ENCODE data around the gene LRRC4C.

The LRRC4C gene

DNA sequence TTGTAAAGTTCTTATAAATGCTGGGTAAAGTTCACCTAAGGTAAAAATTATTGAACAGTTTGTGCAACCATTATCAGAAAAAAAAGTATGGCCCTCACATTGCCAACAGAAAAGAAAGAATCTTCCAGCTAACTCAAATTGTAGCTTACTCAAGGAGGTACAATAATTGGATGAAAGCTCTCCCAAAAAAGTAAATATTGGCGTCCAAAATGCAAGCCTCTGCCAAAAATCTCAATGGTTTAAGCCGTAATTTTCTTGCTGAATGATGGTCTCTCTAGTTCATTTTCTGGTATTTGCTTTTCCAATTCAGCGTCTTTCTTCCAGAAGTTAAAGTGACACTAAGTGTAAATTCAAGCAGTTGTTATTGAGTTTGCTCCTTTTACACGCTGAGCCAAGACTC is 727.3 kb downstream of the LRRC4C start:
- Histone ChIP-seq H3K9ac (ENCODE audit: low read depth, low read length) (no peak overlapping the region), H3K27me3 (ENCODE audit: control insufficient read depth, insufficient read depth, low read length) (no peaks in the 10 kb centered on the region), H3K4me3 (ENCODE audit: low read length) (no peak overlapping the region), H3K4me2 (ENCODE audit: low read length) (no peak overlapping the region), H3K4me1 (ENCODE audit: control insufficient read depth, insufficient read depth, low read length) (no peaks in the 10 kb centered on the region), H3K9me3 (replicated peaks; ENCODE audit: low read length) (no peaks in the 10 kb centered on the region), H3K36me3 (ENCODE audit: insufficient read depth, low read length) (no peaks in the 10 kb centered on the region)

DNA sequence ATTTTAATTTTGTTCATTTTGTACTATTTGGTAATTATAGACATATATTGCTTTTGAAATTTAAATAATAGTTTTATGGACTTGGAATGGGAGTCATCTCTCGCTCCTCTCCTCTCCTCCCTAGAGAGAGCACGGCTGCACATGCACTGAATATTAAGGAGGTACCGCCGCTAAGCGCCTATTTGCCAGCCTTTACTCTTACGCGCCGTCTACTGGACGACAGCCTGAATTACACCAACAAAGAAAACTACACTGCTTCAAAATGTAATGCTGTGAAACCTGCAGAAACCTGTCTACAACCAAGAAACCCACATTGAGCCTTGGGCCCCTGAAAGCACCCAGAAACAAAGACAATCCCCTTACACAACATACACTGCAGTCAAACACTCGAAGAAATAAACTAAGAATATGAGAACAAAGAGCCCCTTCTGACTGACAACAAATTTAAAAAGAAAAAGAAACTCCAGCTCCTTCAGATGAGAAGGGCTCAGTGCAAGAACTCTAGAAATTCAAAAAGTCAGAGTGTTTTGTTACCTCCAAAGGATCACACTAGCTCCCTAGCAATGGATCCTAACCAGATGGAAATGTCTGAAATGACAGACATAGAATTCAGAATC is 737.2 kb downstream of the LRRC4C start:
- Histone ChIP-seq H3K9me3 (replicated peaks; ENCODE audit: low read length) (peaks cover 17% of the 10 kb centered on the region), H3K27me3 (ENCODE audit: control insufficient read depth, insufficient read depth, low read length) (no peaks in the 10 kb centered on the region), H3K4me2 (ENCODE audit: low read length) (no peak overlapping the region), H3K4me1 (ENCODE audit: control insufficient read depth, insufficient read depth, low read length) (no peaks in the 10 kb centered on the region), H3K36me3 (ENCODE audit: insufficient read depth, low read length) (no peaks in the 10 kb centered on the region), H3K9ac (ENCODE audit: low read depth, low read length) (no peak overlapping the region), H3K4me3 (ENCODE audit: low read length) (no peak overlapping the region)

GRCh38 chr11:40716344-40717130 is 742.9 kb downstream of the LRRC4C start:
- Histone ChIP-seq H3K4me3 (ENCODE audit: low read length) (no peak overlapping the region), H3K36me3 (ENCODE audit: insufficient read depth, low read length) (no peaks in the 10 kb centered on the region), H3K9me3 (replicated peaks; ENCODE audit: low read length) (peaks cover 15% of the 10 kb centered on the region), H3K9ac (ENCODE audit: low read depth, low read length) (no peak overlapping the region), H3K4me1 (ENCODE audit: control insufficient read depth, insufficient read depth, low read length) (no peaks in the 10 kb centered on the region), H3K4me2 (ENCODE audit: low read length) (no peak overlapping the region), H3K27me3 (ENCODE audit: control insufficient read depth, insufficient read depth, low read length) (no peaks in the 10 kb centered on the region)

DNA sequence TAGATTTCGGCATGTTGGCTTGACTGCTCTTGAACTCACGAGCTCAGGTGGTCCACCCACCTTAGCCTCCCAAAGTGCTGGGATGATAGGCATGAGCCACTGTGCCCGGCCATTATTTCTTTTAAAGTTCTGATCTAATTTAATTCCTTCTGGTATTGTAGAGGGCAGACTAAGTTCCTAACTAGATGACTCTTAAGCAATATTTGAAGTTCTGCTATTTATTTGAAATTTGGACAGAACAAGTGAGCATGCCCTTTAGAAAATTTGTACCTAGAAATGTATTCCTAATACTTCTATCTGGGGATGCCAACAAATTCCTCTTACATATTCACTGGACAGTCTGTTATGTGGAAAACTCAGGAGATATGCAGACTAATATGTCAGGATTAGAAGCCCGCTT is 746.4 kb downstream of the LRRC4C start:
- H3K4me3 ChIP-seq (ENCODE audit: low read length) = no peak overlapping the region
- H3K9me3 ChIP-seq (replicated peaks; ENCODE audit: low read length) = peaks cover 9% of the 10 kb centered on the region
- no peaks in the 10 kb centered on the region for H3K36me3 ChIP-seq (ENCODE audit: insufficient read depth, low read length)
- no peak overlapping the region for H3K9ac ChIP-seq (ENCODE audit: low read depth, low read length)
- no peaks in the 10 kb centered on the region for H3K4me1 ChIP-seq (ENCODE audit: control insufficient read depth, insufficient read depth, low read length)
- no peaks in the 10 kb centered on the region for H3K27me3 ChIP-seq (ENCODE audit: control insufficient read depth, insufficient read depth, low read length)
- H3K4me2 ChIP-seq (ENCODE audit: low read length) = no peak overlapping the region

GRCh38 chr11:40701027-40701426 is 758.4 kb downstream of the LRRC4C start:
- Histone ChIP-seq H3K4me2 (ENCODE audit: low read length) (no peak overlapping the region), H3K27me3 (ENCODE audit: control insufficient read depth, insufficient read depth, low read length) (no peaks in the 10 kb centered on the region), H3K36me3 (ENCODE audit: insufficient read depth, low read length) (no peaks in the 10 kb centered on the region), H3K9me3 (replicated peaks; ENCODE audit: low read length) (peaks cover 3% of the 10 kb centered on the region), H3K9ac (ENCODE audit: low read depth, low read length) (no peak overlapping the region), H3K4me1 (ENCODE audit: control insufficient read depth, insufficient read depth, low read length) (no peaks in the 10 kb centered on the region), H3K4me3 (ENCODE audit: low read length) (no peak overlapping the region)

- Histone ChIP-seq H3K9ac (ENCODE audit: low read depth, low read length) (no peak overlapping the region), H3K9me3 (replicated peaks; ENCODE audit: low read length) (peaks cover 3% of the 10 kb centered on the region), H3K36me3 (ENCODE audit: insufficient read depth, low read length) (no peaks in the 10 kb centered on the region), H3K27me3 (ENCODE audit: control insufficient read depth, insufficient read depth, low read length) (no peaks in the 10 kb centered on the region), H3K4me2 (ENCODE audit: low read length) (no peak overlapping the region), H3K4me3 (ENCODE audit: low read length) (no peak overlapping the region), H3K4me1 (ENCODE audit: control insufficient read depth, insufficient read depth, low read length) (no peaks in the 10 kb centered on the region)
These were observed 769.6 kb downstream of the LRRC4C start for GRCh38 chr11:40689823-40690222.

DNA sequence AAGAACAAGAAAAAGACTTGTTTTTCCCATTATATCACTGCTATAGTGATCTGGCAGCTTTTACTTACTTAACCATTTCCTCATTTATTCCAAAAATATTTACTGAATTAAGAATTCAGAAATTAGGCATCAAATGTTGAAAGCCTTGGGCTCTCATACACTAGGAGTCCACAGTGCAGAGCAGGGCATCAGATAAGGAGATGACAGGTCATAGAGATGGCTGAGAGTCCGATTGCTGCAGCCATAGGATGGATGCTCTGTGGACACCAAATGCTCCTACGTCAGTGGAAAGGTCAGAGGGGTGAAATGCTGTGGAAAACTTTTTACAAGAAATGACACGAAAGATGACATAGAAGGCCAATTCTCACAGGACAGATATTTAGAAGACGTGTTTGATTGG is 771.1 kb downstream of the LRRC4C start:
- Histone ChIP-seq H3K9me3 (replicated peaks; ENCODE audit: low read length) (peaks cover 3% of the 10 kb centered on the region), H3K27me3 (ENCODE audit: control insufficient read depth, insufficient read depth, low read length) (no peaks in the 10 kb centered on the region), H3K9ac (ENCODE audit: low read depth, low read length) (no peak overlapping the region), H3K4me1 (ENCODE audit: control insufficient read depth, insufficient read depth, low read length) (no peaks in the 10 kb centered on the region), H3K4me2 (ENCODE audit: low read length) (no peak overlapping the region), H3K36me3 (ENCODE audit: insufficient read depth, low read length) (no peaks in the 10 kb centered on the region), H3K4me3 (ENCODE audit: low read length) (no peak overlapping the region)

GRCh38 chr11:40686765-40687164 is 772.7 kb downstream of the LRRC4C start:
- Histone ChIP-seq H3K4me1 (ENCODE audit: control insufficient read depth, insufficient read depth, low read length) (no peaks in the 10 kb centered on the region), H3K4me2 (ENCODE audit: low read length) (no peak overlapping the region), H3K9ac (ENCODE audit: low read depth, low read length) (no peak overlapping the region), H3K9me3 (replicated peaks; ENCODE audit: low read length) (peaks cover 3% of the 10 kb centered on the region), H3K27me3 (ENCODE audit: control insufficient read depth, insufficient read depth, low read length) (no peaks in the 10 kb centered on the region), H3K4me3 (ENCODE audit: low read length) (no peak overlapping the region), H3K36me3 (ENCODE audit: insufficient read depth, low read length) (no peaks in the 10 kb centered on the region)

DNA sequence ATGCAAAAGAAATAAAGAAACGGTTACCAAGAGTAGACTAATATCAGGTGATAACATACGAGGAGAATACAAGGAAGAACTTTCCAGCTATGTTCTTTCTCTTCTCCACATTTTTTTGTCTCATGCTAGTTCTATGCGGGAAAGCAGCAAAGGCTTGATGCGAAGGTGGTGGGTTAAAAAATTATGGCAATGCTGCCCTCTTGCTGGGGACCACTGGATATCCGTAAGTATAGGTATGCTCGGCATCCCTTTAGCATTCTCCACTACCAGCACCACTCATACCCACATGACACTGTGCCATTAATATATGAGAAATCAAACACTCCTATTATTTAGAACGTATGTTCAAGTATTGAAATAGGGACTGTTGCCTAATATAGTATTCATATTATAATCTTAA is 776.4 kb downstream of the LRRC4C start:
- Histone ChIP-seq H3K4me1 (ENCODE audit: control insufficient read depth, insufficient read depth, low read length) (no peaks in the 10 kb centered on the region), H3K9me3 (replicated peaks; ENCODE audit: low read length) (peaks cover 3% of the 10 kb centered on the region), H3K9ac (ENCODE audit: low read depth, low read length) (no peak overlapping the region), H3K36me3 (ENCODE audit: insufficient read depth, low read length) (no peaks in the 10 kb centered on the region), H3K4me2 (ENCODE audit: low read length) (no peak overlapping the region), H3K4me3 (ENCODE audit: low read length) (no peak overlapping the region), H3K27me3 (ENCODE audit: control insufficient read depth, insufficient read depth, low read length) (no peaks in the 10 kb centered on the region)

DNA sequence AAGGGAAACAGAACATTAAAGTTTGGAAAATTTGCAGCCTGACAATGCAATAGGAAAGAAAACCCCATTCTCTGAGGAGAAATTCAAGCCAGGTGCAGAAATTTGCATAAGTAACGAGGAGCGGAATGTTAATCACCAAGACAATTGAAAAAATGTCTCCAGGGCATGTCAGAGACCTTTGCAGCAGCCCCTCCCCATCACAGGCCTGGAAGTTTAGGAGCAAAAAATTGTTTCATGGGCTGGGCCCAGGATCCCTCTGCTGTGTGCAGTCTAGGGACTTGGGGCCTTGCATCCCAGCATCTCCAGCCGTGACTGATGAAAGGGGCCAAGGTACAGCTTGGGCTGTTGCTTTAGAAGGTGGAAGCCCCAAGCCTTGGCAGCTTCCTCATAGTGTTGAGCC is 780.2 kb downstream of the LRRC4C start:
- Histone ChIP-seq H3K4me1 (ENCODE audit: control insufficient read depth, insufficient read depth, low read length) (no peaks in the 10 kb centered on the region), H3K9me3 (replicated peaks; ENCODE audit: low read length) (peaks cover 5% of the 10 kb centered on the region), H3K4me2 (ENCODE audit: low read length) (no peak overlapping the region), H3K9ac (ENCODE audit: low read depth, low read length) (no peak overlapping the region), H3K4me3 (ENCODE audit: low read length) (no peak overlapping the region), H3K36me3 (ENCODE audit: insufficient read depth, low read length) (no peaks in the 10 kb centered on the region), H3K27me3 (ENCODE audit: control insufficient read depth, insufficient read depth, low read length) (no peaks in the 10 kb centered on the region)

GRCh38 chr11:40647295-40647694 is 812.2 kb downstream of the LRRC4C start:
- Histone ChIP-seq H3K4me3 (ENCODE audit: low read length) (no peak overlapping the region), H3K36me3 (ENCODE audit: insufficient read depth, low read length) (no peaks in the 10 kb centered on the region), H3K9ac (ENCODE audit: low read depth, low read length) (no peak overlapping the region), H3K4me1 (ENCODE audit: control insufficient read depth, insufficient read depth, low read length) (no peaks in the 10 kb centered on the region), H3K4me2 (ENCODE audit: low read length) (no peak overlapping the region), H3K9me3 (replicated peaks; ENCODE audit: low read length) (peaks cover 3% of the 10 kb centered on the region), H3K27me3 (ENCODE audit: control insufficient read depth, insufficient read depth, low read length) (no peaks in the 10 kb centered on the region)

DNA sequence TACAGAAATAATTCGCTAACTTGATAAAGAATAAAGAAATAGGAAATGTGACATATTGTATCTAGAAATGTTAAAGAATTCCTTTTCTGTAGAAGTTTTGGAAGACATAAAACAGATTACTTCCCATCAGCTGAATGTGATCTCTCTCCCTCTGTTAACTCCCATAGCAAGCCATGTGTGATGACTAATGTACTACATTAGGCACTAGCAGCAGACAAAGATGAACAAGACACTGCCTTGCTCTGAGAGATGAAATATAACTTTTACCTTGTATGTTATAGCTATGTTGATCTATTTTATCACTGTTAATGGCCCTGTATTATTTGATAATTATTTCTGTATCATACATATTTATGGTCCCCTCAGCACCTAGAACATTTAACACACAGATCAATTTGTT is 817.2 kb downstream of the LRRC4C start:
- no peaks in the 10 kb centered on the region for H3K27me3 ChIP-seq (ENCODE audit: control insufficient read depth, insufficient read depth, low read length)
- H3K36me3 ChIP-seq (ENCODE audit: insufficient read depth, low read length) = no peaks in the 10 kb centered on the region
- H3K9ac ChIP-seq (ENCODE audit: low read depth, low read length) = no peak overlapping the region
- H3K4me2 ChIP-seq (ENCODE audit: low read length) = no peak overlapping the region
- peaks cover 3% of the 10 kb centered on the region for H3K9me3 ChIP-seq (replicated peaks; ENCODE audit: low read length)
- H3K4me3 ChIP-seq (ENCODE audit: low read length) = no peak overlapping the region
- H3K4me1 ChIP-seq (ENCODE audit: control insufficient read depth, insufficient read depth, low read length) = no peaks in the 10 kb centered on the region

All from skeletal muscle satellite cell (primary cell).